GM19397 (cell line): Measurements from ENCODE around the gene ZNF385C.

ENCODE experiments used
- ATAC-seq: cut with Tn5 transposase; IDR thresholded peaks from one replicate; pipeline ENCODE4 v1.9.1; 2021; ENCODE audit warnings: mild to moderate bottlenecking, moderate library complexity; ENCODE audit not compliant: unreplicated experiment

ZNF385C gene

DNA sequence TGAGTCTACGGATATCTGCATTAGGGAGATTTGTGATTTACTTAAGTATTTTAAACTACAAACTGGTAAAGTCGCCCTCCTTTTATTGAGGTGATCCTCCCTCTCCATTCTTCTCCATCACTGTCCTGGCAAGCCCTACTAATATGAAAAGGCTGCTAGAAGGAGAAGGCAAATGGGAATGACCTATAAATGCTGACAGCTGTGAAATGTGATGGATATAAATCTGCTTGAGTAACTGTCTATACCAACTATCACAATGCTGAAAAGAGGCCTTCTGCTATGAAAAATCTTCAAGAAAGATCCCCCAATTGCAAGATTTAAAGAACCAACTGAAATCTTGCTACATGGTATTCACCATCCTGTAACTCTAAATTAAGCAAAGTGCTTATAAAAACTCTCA, 96.5 kb downstream of the ZNF385C start:
- ATAC-seq, result no peak

DNA sequence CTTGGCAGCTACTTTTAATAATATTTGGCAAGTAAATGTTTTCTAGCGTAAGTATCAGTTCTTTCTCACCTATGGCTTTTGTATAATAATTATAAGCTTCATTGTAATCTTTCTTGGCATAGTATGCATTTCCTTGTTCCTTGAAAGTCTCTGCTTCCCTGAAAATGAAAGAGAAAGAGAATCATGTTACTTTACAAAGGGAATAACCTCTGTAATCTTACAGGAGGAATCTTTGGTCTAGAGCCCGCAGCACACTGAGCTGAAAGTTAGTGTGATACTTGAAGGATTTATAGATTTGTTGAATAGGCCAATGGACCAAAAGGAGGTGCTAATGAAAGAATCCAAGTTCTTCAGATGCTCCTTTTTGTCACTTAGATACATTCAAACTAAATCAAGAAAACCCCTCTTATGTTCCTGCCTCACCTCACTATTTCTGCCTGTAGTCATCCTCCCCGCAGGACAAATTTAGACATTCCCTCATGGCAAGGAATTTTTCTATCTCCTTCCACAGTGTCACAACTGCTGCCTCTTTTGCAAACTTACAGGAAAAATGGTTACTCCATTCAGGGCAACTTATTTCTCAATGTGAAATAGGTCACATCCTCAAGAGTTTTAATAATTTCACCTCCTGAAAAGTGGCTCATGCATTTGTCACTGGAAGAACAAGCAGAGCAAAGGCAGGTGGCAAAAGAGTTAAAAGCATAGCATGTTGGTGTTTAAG, 97.7 kb downstream of the ZNF385C start:
- no peak for ATAC-seq

DNA sequence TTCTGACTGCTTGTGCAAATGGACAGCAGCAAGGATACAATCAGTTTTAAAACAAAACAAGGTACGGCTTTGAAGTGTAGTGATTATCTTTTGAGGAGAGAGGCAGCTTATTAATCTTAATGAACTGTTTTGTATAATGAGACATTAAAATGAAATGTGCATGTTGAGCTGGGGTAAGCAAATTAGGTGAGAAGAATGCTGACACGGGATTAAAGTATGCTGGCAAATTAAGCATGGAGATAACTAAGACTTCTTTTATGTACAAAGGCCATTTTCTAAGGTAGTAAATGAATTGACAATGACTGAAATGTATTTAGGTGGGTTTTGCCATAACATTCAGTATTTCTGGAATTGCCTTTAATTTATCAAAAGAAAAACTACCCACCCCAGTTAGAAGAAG, 99.8 kb downstream of the ZNF385C start:
- ATAC-seq, result no peak

DNA sequence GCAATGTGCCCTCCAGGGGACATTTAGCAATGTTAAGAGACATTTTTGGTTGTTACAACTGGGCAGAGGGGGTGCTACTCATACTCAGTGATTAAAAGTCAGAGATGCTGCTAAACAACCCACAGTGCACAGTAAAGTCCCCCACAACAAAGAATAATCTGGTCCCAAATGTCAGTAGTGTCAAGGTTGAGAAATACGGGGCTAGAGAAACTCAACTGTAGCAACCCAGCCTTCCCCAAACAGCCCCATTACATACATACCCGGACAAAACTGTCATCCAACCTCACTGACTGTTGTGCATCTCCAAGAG, 101.5 kb downstream of the ZNF385C start:
- ATAC-seq, result no peak

DNA sequence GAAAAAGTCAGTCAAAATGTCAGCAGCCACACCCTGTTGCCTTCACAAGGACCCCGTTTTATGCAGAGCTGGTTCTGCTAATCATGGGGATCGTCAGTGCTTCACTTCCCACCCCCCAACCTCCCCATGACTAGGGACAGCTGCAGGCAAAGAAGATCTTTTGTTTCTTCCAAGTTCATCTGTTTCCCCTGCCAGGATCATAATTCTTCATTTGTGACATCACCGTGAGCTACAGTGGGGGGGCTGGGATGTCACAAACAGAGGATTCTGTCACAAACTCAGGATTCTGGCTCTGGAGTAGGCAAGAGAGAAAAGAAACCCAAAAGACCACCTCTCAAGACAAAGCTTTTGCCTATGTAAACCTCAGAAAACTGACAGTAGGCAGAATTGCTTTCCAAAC, 105.7 kb downstream of the ZNF385C start:
- ATAC-seq, result no peak

DNA sequence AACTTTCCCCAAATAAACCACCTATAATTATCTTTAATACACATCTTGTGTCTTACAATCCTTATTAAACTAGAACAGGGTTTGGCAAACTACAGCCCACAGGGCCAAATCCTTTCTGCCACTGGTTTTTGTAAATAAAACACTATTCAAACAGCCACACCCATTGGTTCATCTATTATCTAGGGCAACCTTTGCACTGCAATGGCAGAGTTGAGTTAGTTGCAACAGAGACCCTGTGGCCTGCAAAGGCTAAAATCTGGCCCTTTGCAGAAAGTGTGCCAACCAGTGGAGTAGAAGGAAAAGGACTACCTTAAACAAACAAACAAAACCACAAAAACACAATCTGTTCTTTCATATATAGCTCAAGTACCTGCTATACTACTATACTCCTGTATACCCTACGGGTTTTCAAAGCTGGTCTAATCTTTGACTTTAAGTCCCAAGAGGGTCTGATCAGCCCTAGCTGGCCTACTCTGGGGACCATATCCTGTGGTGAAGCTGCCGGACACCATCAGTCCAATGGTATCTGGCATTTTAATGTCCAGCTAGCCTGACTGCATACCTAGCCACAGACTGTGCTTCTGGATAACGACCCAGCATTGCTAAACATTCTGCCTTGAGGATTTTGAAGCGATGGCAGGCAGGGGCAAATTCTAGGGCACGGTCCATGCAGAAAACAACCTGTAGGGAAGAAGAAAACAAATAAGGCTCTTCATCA, 108.4 kb downstream of the ZNF385C start:
- no peak for ATAC-seq

DNA sequence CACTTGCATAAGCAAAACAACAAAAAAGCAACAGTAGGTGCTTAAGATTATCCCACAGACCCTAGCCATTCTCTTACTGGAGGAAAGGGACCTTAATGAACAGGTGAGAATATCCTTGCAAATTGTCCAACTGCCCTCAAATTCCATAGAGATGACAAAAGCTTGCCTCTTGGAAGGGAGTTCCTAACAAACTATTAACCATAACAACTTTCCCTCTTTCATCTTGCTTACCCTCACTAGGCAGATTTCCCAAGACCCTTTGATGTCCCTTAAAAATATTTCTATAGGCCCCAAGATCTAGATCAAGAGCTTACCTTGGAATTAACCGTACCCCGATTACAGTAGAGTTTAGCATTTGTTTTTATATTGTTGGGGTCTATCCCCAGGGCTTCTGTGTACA, 109.9 kb downstream of the ZNF385C start:
- ATAC-seq, result no peak

DNA sequence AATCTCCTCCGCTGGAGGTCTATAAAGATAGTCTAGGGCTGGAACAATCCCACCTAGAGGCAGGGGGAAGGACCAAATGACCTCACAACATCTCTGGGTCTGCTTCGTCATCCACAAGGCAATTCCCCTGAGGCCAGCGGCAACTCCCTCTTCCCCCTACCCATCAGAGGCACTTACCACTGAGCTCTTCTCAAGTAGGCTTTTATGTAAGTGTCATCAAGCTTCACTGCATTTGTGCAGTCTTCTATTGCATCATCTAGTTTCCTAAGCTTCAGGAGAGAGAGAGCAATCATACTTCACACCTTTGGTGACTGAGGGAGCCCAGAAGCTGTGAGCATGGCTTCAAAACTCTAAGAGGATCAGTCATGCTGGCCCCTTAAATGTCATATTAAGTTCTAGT, 110.6 kb downstream of the ZNF385C start:
- ATAC-seq, result no peak

DNA sequence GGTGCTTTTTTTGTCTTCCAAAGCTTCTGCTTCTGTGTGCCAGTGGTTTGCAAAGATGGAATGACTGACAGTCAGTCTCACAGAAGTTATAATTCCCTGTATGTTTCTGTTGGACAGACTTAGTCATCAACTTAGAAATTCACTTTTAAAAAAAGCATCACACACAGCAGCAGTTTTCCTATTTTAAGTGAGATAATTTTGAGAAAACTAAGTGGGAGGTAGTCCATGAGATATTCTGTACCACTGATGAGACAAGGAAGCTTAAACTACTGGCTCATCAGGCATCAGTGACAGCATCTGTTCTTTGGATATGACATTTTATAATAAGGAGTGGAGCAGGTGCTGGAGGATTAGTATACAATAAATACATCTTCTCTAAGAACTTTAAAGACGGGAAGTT, 111.6 kb downstream of the ZNF385C start:
- no peak for ATAC-seq

DNA sequence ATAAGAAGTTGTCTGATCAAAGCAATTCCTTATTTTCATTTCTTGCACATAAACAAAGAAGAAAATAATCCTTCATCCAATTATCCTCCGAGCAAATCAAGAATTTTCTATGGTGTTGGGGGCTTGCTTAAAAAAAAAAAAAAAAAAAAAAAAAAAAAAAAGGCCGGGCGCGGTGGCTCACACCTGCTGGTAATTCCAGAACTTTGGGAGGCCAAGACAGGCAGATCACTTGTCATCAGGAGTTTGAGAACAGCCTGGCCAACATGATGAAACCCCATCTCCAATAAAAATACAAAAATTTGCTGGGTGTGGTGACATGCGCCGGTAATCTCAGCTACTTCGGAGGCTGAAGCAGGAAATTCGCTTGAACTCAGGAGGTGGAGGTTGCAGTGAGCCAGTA, 112.4 kb downstream of the ZNF385C start:
- no peak for ATAC-seq

DNA sequence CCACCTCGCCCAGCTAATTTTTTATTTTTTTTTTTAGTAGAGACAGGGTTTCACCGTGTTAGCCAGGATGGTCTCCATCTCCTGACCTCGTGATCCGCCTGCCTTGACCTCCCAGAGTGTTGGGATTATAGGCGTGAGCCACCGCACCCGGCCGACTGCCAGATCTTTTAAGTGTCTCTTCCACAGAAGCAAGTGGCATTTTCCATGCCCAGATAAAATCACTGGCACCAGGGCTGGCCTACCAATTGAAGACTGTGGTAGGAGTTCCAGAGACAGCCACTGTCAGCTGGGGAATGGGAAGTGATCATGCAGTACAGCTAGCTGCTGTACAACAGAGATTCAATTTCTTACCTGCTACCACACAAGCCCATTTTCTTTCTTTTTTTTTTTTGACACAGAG, 113.8 kb downstream of the ZNF385C start:
- no peak for ATAC-seq

DNA sequence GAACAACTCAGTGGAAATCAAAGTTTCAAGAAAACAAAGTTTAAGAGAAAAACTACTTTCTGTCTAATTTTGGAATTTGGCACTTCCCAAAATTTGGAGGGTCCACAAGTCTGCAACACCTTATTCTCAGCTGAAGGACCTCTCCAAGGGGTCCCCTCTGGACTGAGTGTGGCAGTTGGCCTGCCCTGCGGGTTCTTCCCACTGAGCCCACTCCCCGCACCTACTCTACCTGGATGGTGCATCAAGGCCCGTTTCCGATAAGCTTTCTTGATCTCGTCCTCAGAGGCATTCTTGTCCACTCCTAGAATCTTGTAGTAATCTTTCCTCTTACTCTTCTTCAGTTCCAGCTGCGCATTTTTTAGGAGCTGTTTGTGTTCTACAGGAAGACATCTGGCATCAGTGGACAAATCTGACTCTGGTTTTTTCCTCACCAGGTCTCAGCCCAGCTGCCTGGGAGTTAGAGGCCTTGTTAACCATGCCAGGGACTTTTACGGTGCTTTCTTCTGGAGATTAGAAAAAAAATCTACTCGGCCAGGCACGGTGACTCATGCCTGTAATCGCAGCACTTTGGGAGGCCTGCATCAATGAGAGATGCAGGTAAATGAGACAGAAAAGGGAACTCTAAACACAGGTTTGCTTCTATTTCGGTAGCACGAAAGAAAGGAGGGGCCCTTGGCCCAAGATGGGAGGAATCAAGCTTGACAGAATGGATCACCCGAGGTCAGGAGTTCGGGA, 116.1 kb downstream of the ZNF385C start:
- ATAC-seq, result no peak

DNA sequence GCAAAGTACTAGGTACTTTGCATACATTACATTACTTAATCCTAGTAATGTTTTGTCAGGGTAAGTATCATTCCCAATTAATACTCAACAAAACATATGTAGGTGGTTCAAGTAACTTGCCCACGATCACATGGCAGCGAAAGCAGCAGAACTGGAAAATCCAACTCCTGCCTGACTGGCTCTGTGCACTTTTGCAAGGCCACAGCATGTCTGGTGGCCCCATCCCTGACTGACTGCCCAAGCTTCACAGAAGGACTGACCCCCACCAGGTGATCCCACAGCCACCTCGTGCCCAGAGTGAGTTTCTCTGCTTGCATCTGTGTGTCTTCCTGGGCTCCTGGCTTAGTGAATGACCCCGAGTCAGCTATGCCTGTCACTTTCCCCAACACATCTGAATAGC, 120.3 kb downstream of the ZNF385C start:
- ATAC-seq, result no peak

DNA sequence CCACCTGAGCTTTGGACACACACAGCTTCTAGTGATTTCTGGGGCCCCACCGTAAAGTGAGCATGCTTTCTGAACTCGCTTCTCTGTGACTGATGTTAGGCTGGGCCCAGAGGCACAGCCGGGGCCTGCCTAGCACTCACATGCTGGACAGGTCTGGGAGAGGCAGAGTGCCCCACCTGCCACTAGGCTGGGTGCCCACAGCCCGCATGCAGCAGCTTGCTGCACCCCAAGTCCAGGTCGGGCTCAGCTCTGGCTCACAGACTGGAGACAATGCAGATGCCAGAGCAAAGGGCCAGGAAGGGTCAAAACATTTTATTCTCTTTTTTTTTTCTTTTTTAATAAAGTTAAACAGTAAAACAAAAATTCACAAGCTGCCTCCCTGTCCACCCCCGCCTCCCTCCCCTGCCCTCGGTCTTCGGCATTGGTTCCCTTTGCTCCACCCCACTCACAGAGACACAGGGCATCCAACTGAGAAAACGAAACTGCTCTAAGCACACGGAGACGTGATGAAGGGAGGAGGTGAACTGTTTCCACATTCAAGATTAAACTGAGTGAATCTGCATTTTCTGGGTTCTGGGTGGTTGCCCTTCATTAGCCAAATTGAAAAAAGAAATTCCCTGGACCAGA, 122.0 kb downstream of the ZNF385C start:
- ATAC-seq, result no peak
